Activated naive CD4-positive, alpha-beta T cell treated with Interleukin-2 at 50 U/mL for 16 hours (primary cell): ENCODE measurements around the gene GTF2IRD1.
"Not testable (repeated sequence)": the region's sequence is repeated elsewhere in the genome, so short reads cannot be mapped to it uniquely, and the experiment has no call there.

Experiments used
- DNase-seq: peaks from one replicate; pipeline ENCODE4 v3.0.0-alpha.2; 2020

GTF2IRD1 gene

DNA sequence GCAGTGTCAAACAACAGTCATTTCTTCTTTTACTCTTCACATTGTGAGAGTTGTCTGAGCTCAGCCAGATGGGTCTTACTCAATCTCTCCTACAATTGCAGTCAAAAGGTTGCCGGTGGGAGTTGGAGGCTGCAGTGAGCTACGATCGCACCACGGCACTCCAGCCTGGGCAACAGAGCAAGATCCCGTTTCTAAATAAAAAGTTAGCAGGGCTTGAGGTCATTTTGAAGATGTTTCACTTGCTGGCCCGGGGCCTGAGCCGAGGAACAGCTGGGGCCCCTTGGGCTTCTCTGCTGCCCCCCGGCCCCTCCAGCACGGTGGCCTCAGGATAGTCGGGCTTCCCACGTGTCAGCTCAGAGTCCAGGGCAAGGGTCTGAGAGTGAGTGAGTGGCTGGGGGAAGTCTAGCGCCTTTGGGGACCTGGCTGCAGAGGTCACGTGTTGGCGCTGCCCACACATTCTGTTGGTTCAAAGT lies 40.4 kb downstream of the GTF2IRD1 start:
- DNase-seq: no peak

DNA sequence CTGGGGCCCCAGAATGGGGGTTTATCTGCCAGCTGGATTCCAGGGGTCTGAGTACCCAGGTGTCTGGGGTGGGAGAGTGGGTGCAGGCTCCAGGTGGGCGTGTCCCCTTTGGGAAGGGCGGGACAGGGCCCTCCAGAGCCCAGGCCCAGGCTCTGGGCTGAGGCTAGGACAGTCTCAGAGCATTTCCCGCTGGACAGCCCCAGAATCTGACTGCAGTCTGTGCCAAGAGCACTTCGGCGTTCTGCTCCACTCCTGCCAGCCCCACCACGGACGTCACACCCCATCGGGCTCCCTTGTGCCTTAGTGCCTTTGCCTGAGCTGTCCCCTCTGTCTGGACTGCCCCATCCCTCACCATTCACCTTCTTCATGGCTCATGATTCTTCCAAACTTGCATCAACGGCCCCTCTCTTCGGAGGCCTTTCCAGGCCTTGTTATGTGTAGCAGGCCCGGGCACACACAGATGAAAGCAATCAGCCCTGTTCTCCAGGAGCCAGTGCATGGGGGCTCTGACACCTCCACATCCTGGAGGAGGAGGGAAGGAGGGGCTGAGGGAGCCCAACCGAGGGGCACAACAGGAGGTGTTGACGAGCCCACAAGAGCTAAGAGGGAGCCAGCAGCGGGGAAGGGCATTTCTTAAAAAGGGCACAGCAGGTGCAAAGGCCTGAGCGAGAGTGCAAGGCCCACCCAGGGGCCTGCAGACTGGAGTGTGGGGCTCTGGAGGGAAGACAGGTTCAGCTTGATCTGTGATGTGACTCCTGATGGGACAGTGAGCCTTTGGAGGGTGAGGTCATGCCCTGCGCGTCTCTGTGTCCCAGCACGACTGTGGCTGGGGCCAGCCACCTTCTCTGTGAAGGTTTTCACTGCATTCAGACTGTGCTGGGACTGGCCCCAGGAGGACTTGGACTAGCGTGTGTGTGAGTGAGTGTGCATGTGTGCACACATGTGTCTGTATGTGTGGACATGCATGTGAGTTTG lies 41.7 kb downstream of the GTF2IRD1 start:
- no peak for DNase-seq

DNA sequence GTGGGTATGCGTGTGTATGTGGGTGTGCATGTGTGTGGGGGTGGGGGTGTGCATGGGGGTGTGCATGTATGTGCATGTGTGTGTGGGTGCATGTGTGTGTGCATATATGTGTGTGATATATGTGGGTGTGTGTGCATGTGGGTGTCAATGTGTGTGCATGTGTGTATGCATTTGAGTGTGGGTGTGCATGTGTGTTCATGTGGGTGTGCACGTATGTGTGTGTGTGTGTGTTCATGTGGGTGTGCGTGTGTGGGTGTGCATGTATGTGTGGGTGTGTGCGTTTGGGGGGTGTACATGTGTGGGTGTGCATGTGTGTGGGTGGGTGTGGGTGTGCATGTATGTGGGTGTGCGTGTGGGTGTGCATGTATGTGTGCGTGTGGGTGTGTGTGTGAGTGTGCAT lies 42.6 kb downstream of the GTF2IRD1 start:
- DNase-seq: no peak

DNA sequence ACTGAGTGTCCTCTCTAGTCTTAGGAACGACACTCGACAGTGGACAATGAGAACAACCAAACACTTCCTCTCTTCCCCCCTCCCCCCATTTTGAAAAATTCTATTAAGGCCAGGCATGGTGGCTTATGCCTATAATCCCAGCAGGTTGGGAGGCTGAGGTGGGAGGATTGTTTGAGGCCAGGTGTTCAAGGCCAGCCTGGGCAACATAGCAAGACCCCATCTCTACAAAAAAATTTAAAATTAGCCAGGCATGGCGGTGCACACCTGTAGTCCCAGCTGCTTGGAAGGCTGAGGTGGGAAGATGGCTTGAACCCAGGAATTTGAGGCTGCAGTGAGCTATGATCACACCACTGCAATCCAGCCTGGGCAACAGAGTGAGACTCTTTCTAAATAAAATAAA lies 43.1 kb downstream of the GTF2IRD1 start:
- not testable (repeated sequence) for DNase-seq

DNA sequence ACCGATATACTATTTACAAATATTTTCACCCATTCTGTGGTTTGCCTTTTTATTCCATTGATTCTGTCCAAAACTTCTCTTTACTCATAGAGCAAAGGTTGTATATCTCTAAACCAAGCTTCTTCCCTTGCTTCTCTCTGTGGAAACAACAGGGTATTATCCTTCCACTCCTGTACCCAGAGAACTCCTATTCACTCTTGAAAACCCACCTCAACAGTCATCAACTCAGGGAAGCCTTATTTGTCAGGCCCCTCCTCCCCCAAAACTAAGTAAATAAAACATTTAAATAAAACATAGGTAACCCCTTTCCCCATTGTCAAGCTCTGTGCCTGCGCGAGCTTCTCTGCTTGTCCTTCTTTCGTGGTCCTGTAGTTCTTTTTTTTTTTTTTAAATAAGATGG lies 44.6 kb downstream of the GTF2IRD1 start:
- DNase-seq: no peak

DNA sequence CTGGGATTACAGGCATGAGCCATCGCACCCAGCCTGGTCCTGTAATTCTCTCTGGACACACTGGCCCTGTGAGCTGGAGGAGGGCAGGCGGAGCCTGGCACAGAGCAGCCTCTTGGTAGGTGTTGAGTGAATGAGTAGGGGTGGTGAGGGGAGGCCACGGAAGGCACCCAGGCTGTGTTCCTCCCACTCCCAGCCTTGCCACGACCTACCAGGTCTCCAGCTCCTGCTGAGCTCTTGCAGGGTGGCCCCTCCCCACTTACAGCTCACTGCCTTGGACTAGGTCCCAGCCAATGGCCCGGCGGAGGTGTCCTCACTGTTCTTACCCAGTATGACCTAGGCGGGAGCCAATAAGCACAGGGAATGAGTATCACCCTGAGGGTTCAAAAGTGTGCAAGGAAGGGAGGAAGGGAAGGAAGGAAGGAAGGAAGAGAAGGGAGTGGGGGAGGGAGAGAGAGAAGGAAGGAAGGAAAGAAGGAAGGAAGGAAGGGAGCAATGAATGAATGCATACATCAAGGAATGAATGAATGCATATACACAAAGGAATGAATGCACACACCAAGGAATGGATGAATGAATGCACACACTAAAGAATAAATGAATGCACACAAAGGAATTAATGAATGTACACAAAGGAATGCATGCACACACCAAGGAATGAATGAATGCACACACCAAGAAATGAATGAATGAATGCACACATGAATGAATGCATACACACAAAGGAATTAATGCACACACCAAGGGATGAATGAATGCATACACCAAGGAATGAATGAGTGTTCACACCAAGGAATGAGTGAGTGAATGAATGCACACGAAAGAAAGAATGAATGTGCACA lies 45.5 kb downstream of the GTF2IRD1 start:
- DNase-seq: no peak

DNA sequence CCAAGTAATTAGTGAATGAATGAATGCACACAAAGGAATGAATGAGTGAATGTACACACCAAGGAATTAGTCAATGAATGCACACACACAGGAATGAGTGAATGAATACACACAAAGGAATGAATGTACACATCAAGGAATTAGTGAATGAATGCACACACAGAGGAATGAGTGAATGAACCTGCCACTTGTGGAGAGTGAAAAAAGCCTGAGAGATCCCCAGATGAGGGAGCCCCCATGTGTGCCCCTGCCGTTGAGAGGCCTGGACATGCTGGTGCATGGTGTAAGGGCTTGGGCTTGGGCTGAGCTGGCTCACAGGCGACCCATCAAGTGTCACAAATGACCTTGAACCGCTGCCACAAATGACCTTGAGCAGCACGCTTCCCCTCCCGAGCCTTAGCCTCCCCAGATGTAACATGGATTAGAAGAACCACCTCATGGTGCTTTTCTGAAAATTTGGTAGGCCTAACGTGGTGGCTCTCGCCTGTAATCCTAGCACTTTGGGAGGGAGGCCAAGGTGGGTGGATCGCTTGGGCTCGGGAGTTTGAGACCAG lies 46.2 kb downstream of the GTF2IRD1 start:
- no peak for DNase-seq

DNA sequence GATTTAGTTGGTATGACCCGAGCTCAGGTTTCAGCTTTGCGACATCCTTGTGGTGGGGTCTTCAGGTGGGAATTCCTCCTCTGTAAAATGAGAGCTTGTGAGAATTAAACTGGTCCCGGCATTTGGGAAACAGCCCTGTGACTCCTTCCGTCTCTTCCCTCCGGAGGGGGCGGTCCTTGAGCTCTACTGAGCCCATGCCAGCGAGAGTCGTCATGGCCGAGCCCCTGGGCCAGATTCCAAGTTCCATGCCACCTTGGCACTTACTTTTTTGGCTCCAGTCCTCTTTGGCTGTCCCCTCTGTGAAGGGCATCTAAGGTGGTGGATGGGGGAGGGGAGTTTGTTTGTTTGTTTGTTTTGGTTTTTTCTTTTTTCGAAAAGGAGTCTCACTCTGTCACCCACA lies 47.6 kb downstream of the GTF2IRD1 start:
- DNase-seq: no peak

DNA sequence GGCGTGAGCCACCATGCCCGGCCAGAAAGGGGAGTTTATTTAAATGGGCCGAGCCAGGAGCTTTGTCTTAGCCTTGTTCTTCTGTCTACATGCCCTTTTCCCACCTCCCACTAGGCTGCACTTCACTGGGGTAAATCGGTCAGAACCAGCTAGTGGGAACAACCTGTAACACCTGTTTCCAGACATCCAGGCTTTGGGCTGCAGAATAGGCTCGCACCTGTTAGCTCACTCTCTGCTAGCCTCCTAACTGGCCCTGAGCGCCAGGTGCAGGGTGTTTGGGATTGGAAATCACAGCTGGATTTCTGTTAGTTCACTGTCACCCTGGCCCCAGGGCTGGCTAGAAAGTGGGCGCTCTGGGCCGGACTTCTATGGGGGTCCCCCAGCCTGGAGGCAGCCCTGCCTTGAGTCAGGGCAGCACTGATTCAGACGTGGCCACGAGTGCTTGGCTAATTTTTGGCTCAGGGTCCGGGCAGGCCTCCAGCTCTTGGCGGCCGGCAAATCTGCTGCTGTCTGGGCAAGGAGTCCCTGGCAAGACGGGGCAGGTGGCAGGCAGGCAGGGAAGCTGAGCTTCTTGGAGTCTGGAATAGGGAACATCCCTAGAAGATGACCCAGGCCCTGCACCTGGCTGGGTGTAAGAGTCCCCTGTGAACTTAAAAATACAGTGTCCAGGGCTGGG lies 48.6 kb downstream of the GTF2IRD1 start:
- DNase-seq: no peak

DNA sequence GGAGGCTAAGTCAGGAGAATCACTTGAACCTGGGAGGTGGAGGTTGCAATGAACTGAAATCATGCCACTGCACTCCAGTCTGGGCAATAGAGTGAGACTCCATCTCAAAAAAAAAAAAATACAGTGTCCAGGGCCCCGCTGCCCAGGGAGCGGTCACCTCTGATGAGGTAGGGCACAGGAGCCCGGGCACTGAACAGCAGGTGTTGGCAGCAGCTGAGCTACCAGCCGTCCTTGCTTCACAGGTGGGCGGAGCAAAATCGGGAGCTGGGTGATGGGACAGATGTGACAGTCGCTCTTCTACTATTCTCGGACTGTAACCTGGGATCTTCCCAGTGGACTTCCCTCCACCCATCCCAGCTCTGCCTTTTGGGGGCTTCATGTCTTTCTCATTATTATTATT lies 49.4 kb downstream of the GTF2IRD1 start:
- DNase-seq: no peak

DNA sequence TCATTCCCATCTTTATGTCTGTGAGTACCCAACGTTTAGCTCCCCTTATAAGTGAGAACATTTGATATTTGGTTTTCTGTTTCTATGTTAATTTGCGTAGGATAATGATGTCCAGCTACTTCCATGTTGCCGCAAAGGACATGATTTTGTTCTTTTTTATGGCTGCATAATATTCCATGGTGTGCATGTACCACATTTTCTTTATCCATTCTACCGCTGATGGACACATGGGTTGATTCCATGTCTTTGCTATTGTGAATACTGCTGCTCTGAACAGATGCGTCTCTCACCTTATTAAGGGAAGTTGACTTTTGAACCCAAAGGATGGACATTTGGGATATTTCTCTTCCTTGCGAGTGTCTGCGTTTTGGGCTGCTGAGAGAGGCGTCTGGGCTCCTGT lies 50.2 kb downstream of the GTF2IRD1 start:
- DNase-seq: no peak

DNA sequence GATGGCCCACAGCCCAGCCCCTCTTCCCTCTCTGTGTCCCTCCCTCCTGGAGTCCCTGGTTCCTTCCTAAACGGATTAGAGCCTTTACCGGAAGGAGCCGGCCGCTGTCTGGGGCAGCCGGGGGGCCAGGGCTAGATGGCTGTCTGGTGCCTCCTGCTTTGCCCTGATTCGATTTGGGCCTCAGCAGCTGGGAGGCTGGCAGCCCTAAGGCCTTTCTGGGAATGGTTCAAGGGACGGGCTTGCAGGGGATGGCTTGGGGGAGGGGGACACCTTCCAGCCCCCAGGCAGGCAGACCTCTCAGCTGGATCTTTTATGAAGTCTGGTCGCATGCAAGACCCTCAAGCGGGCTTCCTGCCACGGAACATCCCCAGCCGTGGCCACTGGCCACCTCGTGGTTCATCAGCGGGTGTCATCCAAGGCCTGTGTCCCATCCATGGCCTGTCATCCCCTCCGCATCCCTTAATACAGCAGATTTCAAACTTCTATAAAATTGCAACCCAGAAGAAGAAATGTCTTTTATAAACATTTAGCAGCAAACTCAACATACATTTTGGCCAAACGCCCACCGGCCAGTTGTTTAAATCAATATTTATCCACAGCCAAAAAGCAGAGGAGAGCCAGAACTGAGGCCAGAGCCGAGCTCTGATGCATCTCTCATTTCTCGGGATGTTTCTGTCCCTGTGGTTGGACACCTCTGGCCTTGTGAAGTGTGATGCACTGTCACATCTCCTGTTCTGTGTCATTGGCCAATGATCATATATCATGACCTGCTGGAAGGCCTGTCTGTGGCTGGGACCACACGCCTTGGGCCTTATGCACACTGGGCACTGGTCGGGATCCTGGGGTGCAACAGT lies 52.0 kb downstream of the GTF2IRD1 start:
- DNase-seq: no peak

DNA sequence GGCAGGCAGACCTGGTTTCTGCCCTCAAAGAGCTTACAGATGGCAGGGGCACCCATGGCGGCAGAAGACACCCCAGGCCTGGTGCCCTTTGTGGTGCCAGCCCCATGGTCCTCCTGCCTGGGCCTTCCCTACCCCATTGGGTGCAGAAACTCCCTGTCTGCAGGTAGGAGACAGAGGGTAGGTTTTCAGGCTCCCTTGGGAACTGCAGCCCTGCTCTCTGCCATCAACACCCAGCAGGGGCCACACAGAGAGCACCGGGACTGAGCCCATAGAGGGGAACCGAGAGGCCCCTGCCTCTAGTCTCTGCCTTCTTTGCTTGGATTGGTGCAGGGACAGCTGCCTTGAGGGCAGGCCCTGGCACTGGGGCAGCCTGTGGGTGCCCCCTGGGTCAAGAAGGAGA lies 52.6 kb downstream of the GTF2IRD1 start:
- DNase-seq: no peak

DNA sequence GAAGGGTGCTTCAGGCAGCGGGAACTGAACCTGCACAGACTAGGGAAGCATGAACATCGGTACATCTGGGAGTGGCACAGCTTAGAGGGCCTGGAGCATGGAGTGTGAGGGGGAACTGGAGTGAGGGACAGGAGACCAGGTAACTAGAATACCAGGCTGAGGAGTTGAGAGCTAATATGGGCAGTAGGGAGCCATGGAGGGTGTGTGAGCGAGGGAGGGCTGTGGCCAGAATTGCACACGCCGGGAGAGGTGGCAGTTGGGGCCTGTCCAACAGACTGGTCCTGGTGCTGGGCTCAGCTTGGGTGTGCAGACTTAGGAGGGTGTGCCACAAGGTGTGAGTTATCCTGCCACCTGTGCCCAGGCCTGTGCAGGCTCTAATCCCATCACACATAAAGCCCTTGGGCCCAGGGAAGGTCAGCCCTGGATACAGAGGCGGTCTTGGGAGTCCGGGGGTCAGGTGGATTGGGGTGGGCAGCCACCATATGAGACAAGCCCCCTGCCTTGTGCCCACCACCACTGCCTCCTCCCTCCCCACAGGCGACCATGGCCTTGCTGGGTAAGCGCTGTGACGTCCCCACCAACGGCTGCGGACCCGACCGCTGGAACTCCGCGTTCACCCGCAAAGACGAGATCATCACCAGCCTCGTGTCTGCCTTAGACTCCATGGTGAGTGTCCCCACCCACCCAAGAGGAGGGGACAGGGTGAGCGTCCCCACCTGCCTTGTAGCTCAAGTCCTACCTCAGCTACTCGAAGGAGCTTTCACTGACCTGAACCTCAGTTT lies 54.0 kb downstream of the GTF2IRD1 start:
- DNase-seq: no peak

DNA sequence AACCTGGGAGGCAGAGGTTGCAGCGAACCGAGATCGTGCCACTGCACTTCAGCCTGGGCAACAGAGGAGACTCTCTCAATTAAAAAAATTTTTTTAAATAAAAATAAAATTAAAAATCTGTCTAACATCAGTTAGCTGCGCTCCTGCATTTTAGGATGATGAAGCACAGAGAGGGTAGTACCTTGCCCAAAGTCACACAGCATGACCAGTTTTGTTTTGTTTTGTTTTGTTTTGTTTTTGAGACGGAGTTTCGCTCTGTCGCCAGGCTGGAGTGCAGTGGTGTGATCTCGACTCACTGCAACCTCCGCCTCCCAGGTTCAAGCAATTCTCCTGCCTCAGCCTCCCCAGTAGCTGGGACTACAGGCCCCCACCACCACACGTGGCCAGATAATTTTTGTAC lies 55.7 kb downstream of the GTF2IRD1 start:
- not testable (repeated sequence) for DNase-seq

DNA sequence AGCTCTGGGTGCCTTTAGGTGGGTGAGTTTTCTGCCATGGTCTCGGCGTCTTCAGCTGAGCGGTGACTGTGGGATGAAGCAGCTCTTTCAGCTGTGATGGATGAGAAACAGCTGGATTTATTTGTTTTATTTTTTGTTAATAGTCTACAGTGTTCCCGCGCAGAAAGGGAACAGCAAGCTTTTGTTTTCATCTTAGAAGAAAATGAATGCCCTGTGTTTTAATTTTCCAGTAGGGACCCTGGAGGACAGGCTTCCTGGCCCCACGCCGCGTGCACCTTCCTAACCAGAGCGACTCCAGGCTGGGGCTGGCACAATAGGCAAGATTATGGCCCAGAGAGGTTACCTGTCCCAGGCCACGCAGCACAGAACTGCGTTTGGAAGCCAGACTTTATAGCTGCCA lies 57.6 kb downstream of the GTF2IRD1 start:
- no peak for DNase-seq

DNA sequence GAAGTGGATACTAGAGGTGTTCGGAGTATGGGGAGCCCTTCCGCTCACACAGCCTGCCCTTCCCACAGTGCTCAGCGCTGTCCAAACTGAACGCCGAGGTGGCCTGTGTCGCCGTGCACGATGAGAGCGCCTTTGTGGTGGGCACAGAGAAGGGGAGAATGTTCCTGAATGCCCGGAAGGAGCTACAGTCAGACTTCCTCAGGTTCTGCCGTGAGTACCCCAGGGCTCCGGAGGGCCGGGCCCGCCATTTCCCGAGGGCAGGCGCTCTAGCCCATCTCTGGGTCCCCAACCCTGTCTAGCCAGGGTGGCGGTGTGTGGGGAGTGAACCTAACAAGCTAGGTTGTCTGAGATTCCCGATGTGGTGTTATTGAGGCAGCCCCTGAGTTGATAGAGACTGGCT lies 59.1 kb downstream of the GTF2IRD1 start:
- DNase-seq: no peak

DNA sequence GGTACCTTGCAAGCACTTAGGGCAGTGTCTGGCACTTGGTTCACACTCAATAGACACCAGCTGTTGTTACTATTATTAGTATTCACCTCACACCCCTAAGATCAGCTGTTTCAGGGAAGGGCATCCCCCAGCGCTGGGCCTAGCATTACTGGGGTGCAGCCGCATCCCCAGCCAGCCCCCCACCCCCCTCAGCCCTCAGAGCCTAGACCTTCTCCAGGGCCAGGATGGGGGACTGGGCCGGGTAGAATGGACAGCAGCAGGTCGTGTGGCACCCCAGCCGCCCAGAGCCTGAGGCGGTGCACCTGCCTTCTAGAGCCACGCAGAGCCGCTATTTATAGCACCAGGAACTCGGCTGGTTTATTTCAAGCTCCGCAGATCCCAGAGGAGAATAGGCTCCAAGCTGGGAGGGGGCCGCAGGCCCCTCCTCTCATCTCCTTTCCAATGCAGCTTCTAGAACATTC lies 60.5 kb downstream of the GTF2IRD1 start:
- DNase-seq: no peak

DNA sequence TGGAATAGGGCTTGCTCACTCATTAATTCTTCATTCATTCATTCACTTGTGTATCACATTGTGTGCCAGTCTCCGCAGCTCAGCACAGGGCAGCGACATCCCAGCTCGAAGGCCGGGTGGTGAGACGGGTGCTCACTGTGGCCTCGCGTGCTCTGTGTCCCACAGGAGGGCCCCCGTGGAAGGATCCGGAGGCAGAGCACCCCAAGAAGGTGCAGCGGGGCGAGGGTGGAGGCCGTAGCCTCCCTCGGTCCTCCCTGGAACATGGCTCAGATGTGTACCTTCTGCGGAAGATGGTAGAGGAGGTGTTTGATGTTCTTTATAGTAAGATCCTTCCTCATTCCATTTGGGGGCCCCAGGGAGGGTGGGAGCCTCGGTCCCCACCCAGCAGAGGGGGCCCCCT lies 61.6 kb downstream of the GTF2IRD1 start:
- no peak for DNase-seq

DNA sequence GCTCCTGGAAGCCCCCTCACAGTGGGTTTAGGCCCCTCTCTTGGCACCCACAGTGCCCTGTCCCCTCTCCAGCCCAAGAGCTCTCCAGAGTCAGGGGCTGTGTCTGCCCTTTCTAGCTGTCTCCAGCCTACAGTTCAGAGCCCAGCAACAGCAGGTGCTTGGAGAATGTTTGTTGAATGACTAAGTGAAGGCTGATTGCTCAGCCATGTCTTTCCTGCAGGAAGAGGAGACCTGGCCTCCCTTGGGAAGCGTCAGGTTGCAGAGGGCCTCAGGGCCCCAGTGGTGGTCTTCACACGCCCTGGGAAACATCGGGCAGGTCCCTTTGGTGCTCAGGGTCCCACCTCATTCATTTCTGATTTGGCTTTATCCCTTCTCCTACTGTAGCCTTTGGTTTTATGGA lies 62.5 kb downstream of the GTF2IRD1 start:
- DNase-seq: no peak

DNA sequence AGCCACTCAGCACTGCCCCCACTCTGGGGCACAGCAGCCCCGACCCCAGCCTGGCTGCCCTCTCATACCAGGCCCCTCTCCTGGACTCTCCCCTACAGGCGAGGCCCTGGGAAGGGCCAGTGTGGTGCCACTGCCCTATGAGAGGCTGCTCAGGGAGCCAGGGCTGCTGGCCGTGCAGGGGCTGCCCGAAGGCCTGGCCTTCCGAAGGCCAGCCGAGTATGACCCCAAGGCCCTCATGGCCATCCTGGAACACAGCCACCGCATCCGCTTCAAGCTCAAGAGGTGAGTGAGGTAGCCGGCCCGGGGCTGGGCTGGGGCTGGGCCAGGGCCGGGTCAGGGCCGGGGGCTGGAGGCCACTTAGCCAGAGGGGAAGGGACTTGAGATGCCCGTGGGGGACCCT lies 64.3 kb downstream of the GTF2IRD1 start:
- no peak for DNase-seq
